D721Med (cell line): ENCODE data around the gene TTLL13.

Experiments
- DNase-seq: peaks from one replicate; pipeline ENCODE4 v3.0.0; 2011; ENCODE audit warnings: low spot score; ENCODE audit not compliant: insufficient read length
- FAIRE-seq: peaks from 2 replicates; lab custom pipeline; 2011; peaks lifted over from hg19 to GRCh38; lab: Jason Lieb, UNC
- CTCF ChIP-seq: IDR thresholded peaks from 2 replicates; pipeline ENCODE4 v1.5.1; 2012; ENCODE audit warnings: mild to moderate bottlenecking, control low read depth; ENCODE audit not compliant: insufficient read depth; ENCODE audit errors: missing control alignments

TTLL13 gene

GRCh38 chr15:90211009-90211408 is 38.3 kb upstream of the TTLL13 start:
- TF ChIP-seq CTCF: no peak
- no peak for DNase-seq
- FAIRE-seq: no peak

- FAIRE-seq (no peak), DNase-seq (no peak)
- no peak for TF ChIP-seq CTCF
Measured at GRCh38 chr15:90211440-90212143, 37.8 kb upstream of the TTLL13 start.

GRCh38 chr15:90212221-90213098 is 36.9 kb upstream of the TTLL13 start:
- FAIRE-seq: no peak
- no peak for TF ChIP-seq CTCF
- no peak for DNase-seq

GRCh38 chr15:90213122-90213817 is 36.1 kb upstream of the TTLL13 start:
- no peak for FAIRE-seq
- peak; percentile 72 for DNase-seq
- no peak for TF ChIP-seq CTCF

GRCh38 chr15:90213818-90214204 is 35.5 kb upstream of the TTLL13 start:
- FAIRE-seq (no peak), DNase-seq (no peak)
- TF ChIP-seq CTCF: no peak

GRCh38 chr15:90214553-90215196 is 34.7 kb upstream of the TTLL13 start:
- TF ChIP-seq CTCF: no peak
- DNase-seq (no peak), FAIRE-seq (no peak)
